HepG2 (cell line): Measurements from ENCODE around the gene SEMA7A. TPM values are rescaled to one million over a fixed set of nuclear protein-coding genes. Genes with fewer than 3 reads are reported as not detected.

Experiments
- ADNP ChIP-seq: sonication (generic); formaldehyde crosslinking; IDR thresholded peaks from 2 replicates; pipeline ENCODE4 v1.4.0; 2020; ENCODE audit warnings: missing genetic modification reagents
- AGO2 ChIP-seq: fragments of 200-400 bp; formaldehyde crosslinking; optimal IDR thresholded peaks from 2 replicates; pipeline ENCODE3; 2017; ENCODE audit warnings: mild to moderate bottlenecking, low read depth, low read length, moderate library complexity
- CBX1 ChIP-seq: IDR thresholded peaks from one replicate; pipeline ENCODE4 v1.6.1; 2016; ENCODE audit warnings: antibody characterized with exemption, low read depth
- GLI4 ChIP-seq: sonication (generic); formaldehyde crosslinking; IDR thresholded peaks from 2 replicates; pipeline ENCODE4 v1.5.1; 2020; ENCODE audit warnings: missing genetic modification reagents, mild to moderate bottlenecking, moderate library complexity, borderline replicate concordance
- KDM5A ChIP-seq: fragments of 200-600 bp; sonication (generic); IDR thresholded peaks from 2 replicates; pipeline ENCODE4 v1.7.0; 2018; ENCODE audit warnings: antibody characterized with exemption, mild to moderate bottlenecking, low read length, borderline replicate concordance
- MLLT10 ChIP-seq: sonication (generic); formaldehyde crosslinking; IDR thresholded peaks from 2 replicates; pipeline ENCODE4 v1.4.0; 2020; ENCODE audit warnings: missing genetic modification reagents
- MYNN ChIP-seq: sonication (generic); formaldehyde crosslinking; IDR thresholded peaks from 2 replicates; pipeline ENCODE4 v1.4.0; 2020; ENCODE audit warnings: mild to moderate bottlenecking, low read depth, missing genetic modification reagents
- NFKBIZ ChIP-seq: IDR thresholded peaks from 2 replicates; pipeline ENCODE4 v1.6.1; 2018; ENCODE audit warnings: missing genetic modification reagents, missing compliant biosample characterization
- ZFP36L1 ChIP-seq: sonication (generic); formaldehyde crosslinking; IDR thresholded peaks from 2 replicates; pipeline ENCODE4 v1.8.0; 2022; ENCODE audit warnings: mild to moderate bottlenecking, missing genetic modification reagents, moderate library complexity
- ZFP90 ChIP-seq: sonication (generic); formaldehyde crosslinking; IDR thresholded peaks from 2 replicates; pipeline ENCODE4 v1.8.0; 2022; ENCODE audit warnings: missing genetic modification reagents, mild to moderate bottlenecking, inconsistent platforms, borderline replicate concordance
- ZNF326 ChIP-seq: sonication (generic); formaldehyde crosslinking; IDR thresholded peaks from 2 replicates; pipeline ENCODE4 v1.4.0; 2020; ENCODE audit warnings: missing genetic modification reagents, borderline replicate concordance
- ZNF367 ChIP-seq: sonication (generic); formaldehyde crosslinking; IDR thresholded peaks from 2 replicates; pipeline ENCODE4 v1.4.0; 2020; ENCODE audit warnings: missing genetic modification reagents, borderline replicate concordance
- ZNF431 ChIP-seq: sonication (generic); formaldehyde crosslinking; IDR thresholded peaks from 2 replicates; pipeline ENCODE4 v1.9.0; 2022; ENCODE audit warnings: missing genetic modification reagents, low read depth, mild to moderate bottlenecking, borderline replicate concordance
- ZNF501 ChIP-seq: sonication (generic); formaldehyde crosslinking; IDR thresholded peaks from 2 replicates; pipeline ENCODE4 v1.5.1; 2020; ENCODE audit warnings: mild to moderate bottlenecking, moderate library complexity, missing genetic modification reagents
- ZNF557 ChIP-seq: sonication (generic); formaldehyde crosslinking; IDR thresholded peaks from 2 replicates; pipeline ENCODE4 v1.4.0; 2020; ENCODE audit warnings: missing genetic modification reagents
- ZNF644 ChIP-seq: IDR thresholded peaks from 2 replicates; pipeline ENCODE4 v1.6.1; 2016; ENCODE audit warnings: low read depth
- ZNF780A ChIP-seq: sonication (generic); formaldehyde crosslinking; IDR thresholded peaks from 2 replicates; pipeline ENCODE4 v1.8.0; 2022; ENCODE audit warnings: mild to moderate bottlenecking, missing genetic modification reagents, moderate library complexity
- polyA plus RNA-seq, 8 experiments: library from polyadenylated mRNA; depleted of rRNA in 3 of 8; stranded (reverse) in 7 of 8; unstranded in 1 of 8; fragments of >200 nt; fragmentation: Illumina TruSeq in 4 of 8; extraction: Trizol in 4 of 8; gene quantifications; 2 replicates each; pipeline versions ENCODE4 v1.2.1 to v1.2.3, GENCODE V29; 2011 to 2016; ENCODE audit warnings: low read depth in 4 of 8, missing spikeins in 1 of 8, mixed read lengths in 1 of 8; ENCODE audit not compliant: insufficient read depth in 1 of 8
- total RNA-seq, 5 experiments: library from RNA; depleted of rRNA; stranded (reverse); fragments of >200 nt; fragmentation: Illumina TruSeq; extraction: Trizol; gene quantifications; 2 replicates each; pipeline ENCODE4 v1.2.3, GENCODE V29; 2016; ENCODE audit warnings: low read depth in 1 of 5
- TF ChIP-seq, protein P1 (sequence below): sonication (generic); formaldehyde crosslinking; IDR thresholded peaks from 2 replicates; pipeline ENCODE4 v1.5.1; 2020; ENCODE audit warnings: mild to moderate bottlenecking, missing genetic modification reagents, moderate library complexity
- TF ChIP-seq, protein P2 (sequence below): sonication (generic); formaldehyde crosslinking; IDR thresholded peaks from 2 replicates; pipeline ENCODE4 v1.4.0; 2020; ENCODE audit warnings: low read depth, missing genetic modification reagents
- TF ChIP-seq, protein P3 (sequence below): sonication (generic); formaldehyde crosslinking; IDR thresholded peaks from 2 replicates; pipeline ENCODE4 v1.9.0; 2021; ENCODE audit warnings: missing genetic modification reagents, mild to moderate bottlenecking, borderline replicate concordance
- TF ChIP-seq, protein P4 (sequence below): sonication (generic); formaldehyde crosslinking; IDR thresholded peaks from 2 replicates; pipeline ENCODE4 v1.8.0; 2022; ENCODE audit warnings: mild to moderate bottlenecking, missing genetic modification reagents; ENCODE audit not compliant: insufficient replicate concordance

Gene SEMA7A
- total and polyA plus RNA-seq, 2 of the 13 experiments (the other 11 are each of a cell fraction or from before 2014, with no cell fraction given) = 9.0 to 15.8 TPM

DNA sequence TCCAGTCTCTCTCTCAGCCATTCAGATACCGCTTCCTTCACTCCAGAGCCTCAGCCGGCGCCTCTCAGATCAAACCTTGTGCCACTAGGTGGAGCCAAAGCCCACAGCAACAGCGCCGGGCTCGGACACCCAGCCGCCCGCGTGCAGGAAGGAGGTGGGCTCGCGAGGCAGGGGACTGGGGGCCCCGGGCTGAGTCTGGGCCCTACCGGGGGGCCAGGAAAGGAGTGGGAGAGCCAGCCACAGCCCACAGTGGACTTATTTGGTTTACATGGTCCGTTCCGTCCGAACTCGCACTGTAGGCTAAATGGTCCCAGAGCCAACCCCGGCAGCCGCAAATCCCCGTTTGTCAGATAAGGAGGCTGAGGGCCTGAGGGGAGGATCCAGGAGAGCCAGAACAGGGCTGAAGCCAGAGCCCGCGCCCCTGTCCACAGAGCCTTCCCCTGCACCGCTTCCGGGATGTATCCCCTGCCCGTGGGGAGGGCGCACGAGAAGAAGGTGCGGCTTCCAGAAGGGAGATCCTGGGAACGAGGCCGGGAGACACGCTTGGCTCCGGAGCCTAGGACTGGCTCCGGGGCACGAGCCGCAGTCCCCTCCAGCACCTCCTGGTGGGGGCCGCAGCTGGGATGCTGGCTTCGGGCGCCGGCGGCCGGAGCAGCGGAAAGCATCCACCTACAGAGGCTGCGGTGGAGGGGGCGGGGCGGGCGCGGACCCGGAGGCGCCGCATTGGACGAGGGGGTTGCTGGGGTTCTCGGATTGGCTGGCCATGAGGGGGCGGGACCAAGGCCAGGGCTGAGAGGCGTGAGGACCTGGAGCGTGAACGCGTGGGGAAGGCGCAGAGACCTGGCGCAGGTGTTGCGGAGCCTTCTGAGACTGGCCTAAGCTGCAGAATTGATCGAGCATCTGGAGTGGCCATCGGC is 59.8 kb downstream of the SEMA7A start (continued):
- TF ChIP-seq CBX1 = no peak
- no peak for TF ChIP-seq MYNN (CRISPR knock-in tag)
- TF ChIP-seq, protein P1, sequence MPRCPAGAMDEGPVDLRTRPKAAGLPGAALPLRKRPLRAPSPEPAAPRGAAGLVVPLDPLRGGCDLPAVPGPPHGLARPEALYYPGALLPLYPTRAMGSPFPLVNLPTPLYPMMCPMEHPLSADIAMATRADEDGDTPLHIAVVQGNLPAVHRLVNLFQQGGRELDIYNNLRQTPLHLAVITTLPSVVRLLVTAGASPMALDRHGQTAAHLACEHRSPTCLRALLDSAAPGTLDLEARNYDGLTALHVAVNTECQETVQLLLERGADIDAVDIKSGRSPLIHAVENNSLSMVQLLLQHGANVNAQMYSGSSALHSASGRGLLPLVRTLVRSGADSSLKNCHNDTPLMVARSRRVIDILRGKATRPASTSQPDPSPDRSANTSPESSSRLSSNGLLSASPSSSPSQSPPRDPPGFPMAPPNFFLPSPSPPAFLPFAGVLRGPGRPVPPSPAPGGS (CRISPR knock-in tag) = no peak
- no peak for TF ChIP-seq ZNF644 (CRISPR knock-in tag)
- TF ChIP-seq, protein P2, sequence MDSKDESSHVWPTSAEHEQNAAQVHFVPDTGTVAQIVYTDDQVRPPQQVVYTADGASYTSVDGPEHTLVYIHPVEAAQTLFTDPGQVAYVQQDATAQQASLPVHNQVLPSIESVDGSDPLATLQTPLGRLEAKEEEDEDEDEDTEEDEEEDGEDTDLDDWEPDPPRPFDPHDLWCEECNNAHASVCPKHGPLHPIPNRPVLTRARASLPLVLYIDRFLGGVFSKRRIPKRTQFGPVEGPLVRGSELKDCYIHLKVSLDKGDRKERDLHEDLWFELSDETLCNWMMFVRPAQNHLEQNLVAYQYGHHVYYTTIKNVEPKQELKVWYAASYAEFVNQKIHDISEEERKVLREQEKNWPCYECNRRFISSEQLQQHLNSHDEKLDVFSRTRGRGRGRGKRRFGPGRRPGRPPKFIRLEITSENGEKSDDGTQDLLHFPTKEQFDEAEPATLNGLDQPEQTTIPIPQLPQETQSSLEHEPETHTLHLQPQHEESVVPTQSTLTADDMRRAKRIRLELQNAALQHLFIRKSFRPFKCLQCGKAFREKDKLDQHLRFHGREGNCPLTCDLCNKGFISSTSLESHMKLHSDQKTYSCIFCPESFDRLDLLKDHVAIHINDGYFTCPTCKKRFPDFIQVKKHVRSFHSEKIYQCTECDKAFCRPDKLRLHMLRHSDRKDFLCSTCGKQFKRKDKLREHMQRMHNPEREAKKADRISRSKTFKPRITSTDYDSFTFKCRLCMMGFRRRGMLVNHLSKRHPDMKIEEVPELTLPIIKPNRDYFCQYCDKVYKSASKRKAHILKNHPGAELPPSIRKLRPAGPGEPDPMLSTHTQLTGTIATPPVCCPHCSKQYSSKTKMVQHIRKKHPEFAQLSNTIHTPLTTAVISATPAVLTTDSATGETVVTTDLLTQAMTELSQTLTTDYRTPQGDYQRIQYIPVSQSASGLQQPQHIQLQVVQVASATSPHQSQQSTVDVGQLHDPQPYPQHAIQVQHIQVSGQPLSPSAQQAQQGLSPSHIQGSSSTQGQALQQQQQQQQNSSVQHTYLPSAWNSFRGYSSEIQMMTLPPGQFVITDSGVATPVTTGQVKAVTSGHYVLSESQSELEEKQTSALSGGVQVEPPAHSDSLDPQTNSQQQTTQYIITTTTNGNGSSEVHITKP (CRISPR knock-in tag) = no peak
- no peak for TF ChIP-seq ZNF780A (CRISPR knock-in tag)
- no peak for TF ChIP-seq MLLT10 (CRISPR knock-in tag)
- TF ChIP-seq, protein P3, sequence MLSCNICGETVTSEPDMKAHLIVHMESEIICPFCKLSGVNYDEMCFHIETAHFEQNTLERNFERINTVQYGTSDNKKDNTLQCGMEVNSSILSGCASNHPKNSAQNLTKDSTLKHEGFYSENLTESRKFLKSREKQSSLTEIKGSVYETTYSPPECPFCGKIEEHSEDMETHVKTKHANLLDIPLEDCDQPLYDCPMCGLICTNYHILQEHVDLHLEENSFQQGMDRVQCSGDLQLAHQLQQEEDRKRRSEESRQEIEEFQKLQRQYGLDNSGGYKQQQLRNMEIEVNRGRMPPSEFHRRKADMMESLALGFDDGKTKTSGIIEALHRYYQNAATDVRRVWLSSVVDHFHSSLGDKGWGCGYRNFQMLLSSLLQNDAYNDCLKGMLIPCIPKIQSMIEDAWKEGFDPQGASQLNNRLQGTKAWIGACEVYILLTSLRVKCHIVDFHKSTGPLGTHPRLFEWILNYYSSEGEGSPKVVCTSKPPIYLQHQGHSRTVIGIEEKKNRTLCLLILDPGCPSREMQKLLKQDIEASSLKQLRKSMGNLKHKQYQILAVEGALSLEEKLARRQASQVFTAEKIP (CRISPR knock-in tag) = no peak
- TF ChIP-seq, protein P4, sequence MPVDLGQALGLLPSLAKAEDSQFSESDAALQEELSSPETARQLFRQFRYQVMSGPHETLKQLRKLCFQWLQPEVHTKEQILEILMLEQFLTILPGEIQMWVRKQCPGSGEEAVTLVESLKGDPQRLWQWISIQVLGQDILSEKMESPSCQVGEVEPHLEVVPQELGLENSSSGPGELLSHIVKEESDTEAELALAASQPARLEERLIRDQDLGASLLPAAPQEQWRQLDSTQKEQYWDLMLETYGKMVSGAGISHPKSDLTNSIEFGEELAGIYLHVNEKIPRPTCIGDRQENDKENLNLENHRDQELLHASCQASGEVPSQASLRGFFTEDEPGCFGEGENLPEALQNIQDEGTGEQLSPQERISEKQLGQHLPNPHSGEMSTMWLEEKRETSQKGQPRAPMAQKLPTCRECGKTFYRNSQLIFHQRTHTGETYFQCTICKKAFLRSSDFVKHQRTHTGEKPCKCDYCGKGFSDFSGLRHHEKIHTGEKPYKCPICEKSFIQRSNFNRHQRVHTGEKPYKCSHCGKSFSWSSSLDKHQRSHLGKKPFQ (CRISPR knock-in tag) = no peak
- TF ChIP-seq GLI4 (CRISPR knock-in tag) = 0 out of 2 replicates have a peak, but pooled peaks have one; percentile 62
- no peak for TF ChIP-seq KDM5A
- TF ChIP-seq ZNF326 (CRISPR knock-in tag) = no peak
- TF ChIP-seq NFKBIZ (CRISPR knock-in tag) = no peak
- no peak for TF ChIP-seq ZNF557
- peak; percentile 48; the same call in 1 of the 2 replicates for TF ChIP-seq ZFP90 (CRISPR knock-in tag)
- TF ChIP-seq ADNP = no peak
- peak; percentile 46 for TF ChIP-seq AGO2
- no peak for TF ChIP-seq ZNF367 (CRISPR knock-in tag)
- no peak for TF ChIP-seq ZNF501 (CRISPR knock-in tag)
- no peak for TF ChIP-seq ZFP36L1 (CRISPR knock-in tag)
- TF ChIP-seq ZNF431 (CRISPR knock-in tag) = no peak
